ENCODE measurements around the gene IL12A.

IL12A gene

DNA sequence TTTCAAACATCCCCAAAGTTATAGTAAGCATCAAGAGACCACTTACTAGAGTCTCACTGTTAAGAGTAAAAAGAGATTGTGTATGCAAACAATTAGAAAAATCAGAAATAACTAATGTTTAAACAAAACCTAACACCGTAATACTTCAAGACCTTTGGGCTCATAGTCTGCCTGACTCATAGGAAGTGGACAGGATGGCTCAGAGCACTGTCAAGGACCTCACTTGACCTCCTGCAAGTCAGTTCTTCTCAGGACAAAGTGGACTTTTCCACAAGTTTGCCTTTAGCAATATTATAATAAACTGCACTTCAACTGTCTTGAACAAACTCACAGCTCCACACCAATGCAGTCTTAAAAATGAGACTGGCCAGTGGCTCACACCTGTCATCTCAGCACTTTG is 34.8 kb downstream of the IL12A start:
- no peak overlapping the region for H3K4me3 ChIP-seq (ENCODE audit: low read depth, low read length)
- no peak for DNase-seq (ENCODE audit: low read depth)
- TF ChIP-seq, protein P1, sequence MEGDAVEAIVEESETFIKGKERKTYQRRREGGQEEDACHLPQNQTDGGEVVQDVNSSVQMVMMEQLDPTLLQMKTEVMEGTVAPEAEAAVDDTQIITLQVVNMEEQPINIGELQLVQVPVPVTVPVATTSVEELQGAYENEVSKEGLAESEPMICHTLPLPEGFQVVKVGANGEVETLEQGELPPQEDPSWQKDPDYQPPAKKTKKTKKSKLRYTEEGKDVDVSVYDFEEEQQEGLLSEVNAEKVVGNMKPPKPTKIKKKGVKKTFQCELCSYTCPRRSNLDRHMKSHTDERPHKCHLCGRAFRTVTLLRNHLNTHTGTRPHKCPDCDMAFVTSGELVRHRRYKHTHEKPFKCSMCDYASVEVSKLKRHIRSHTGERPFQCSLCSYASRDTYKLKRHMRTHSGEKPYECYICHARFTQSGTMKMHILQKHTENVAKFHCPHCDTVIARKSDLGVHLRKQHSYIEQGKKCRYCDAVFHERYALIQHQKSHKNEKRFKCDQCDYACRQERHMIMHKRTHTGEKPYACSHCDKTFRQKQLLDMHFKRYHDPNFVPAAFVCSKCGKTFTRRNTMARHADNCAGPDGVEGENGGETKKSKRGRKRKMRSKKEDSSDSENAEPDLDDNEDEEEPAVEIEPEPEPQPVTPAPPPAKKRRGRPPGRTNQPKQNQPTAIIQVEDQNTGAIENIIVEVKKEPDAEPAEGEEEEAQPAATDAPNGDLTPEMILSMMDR (IDR thresholded peaks at IDR 0.05; ENCODE audit: insufficient read depth, low read depth, low read length, missing control alignments), result no peak

DNA sequence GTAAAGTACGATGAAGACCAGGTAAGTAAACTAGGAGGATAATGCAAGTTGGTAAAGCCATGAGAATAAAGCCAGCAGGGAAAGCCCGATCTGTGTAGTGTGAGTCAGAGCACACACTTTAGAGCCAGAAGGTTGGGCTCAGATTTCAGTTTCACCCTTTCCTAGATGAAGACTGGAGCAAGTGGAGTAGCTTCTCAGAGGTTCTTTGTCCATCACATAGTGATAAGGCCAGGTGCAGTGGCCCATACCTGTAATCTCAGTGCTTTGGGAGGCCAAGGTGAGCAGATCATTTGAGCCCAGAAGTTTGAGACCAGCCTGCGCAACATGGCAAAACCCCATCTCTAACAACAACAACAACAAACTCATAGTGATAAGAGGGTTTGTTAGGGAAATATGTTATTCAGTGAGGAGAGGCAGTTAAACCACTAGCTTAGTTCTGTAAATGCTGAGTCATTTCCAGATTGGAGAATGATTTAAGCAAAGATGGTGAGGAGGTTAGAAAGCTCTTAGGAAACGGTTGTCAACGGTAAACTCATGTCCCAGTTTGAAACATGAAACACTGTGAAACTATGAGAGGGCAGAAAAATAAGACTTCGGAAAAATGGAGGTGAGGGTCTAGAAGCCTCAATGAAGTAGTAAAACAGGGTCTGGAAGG is 39.0 kb downstream of the IL12A start:
- peak; percentile 87 for DNase-seq (ENCODE audit: low read depth)
- TF ChIP-seq, protein P1 (IDR thresholded peaks at IDR 0.05; ENCODE audit: insufficient read depth, low read depth, low read length, missing control alignments), result no peak
- H3K4me3 ChIP-seq (ENCODE audit: low read depth, low read length), result no peak overlapping the region; the same call in 1 of the 2 replicates

DNA sequence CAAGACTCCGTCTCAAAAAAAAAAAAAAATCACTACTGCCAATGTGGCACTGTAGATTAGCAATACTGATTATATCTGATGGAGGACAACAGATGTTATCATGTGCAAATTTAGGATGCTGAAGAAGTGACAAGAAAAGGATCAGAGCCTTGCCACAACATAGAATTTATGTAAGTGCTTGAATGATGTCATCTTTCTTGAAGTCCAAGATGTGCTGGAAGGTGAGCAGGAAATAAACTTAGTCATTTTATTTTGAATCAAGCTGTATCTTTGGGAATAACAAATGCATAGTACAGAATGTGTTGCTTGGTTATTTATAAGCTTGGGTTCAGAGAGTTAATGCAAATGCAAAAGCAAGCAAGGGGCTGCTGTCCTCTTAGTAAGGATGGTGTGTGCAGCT is 47.1 kb downstream of the IL12A start:
- no peak overlapping the region for H3K4me3 ChIP-seq (ENCODE audit: low read depth, low read length)
- no peak for DNase-seq (ENCODE audit: low read depth)
- TF ChIP-seq, protein P1 (IDR thresholded peaks at IDR 0.05; ENCODE audit: insufficient read depth, low read depth, low read length, missing control alignments), result no peak

DNA sequence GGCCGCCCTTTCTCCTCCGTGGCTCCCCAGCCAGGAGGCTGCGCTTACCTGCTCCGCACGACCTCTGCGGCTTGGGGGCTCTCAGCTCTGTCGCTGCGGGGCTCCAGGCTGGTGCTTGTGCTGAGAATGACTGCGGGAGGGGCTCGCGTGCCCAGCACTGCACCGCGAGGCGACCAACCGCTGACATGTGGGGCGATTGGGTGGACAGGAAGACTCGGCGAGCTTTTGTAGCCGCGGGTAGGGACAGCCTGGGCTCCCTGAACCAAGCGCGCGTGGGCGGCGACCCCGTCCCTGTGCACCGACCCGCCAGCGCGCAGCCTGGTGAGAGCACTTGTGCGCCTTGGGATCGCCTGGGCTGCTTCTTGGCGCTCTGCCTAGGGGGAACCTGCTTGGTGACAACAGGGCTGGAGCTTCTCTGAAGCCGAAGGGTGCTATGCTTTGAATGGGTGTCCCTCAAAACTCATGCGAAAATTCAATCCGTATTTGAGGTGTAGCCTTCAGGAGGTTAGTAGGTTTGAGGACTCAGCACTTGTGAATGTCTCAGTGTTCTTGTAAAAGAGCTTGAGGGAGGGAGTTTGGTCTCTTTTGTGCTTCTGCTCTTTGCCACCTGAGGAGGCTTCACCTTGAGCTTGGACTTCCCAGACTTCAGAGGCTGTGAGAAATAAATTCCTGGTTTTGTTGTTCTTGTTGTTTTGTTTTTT is 50.4 kb downstream of the IL12A start:
- no peak for DNase-seq (ENCODE audit: low read depth)
- H3K4me3 ChIP-seq (ENCODE audit: low read depth, low read length), result peak overlapping the region; percentile 7; the same call in 1 of the 2 replicates
- TF ChIP-seq, protein P1 (IDR thresholded peaks at IDR 0.05; ENCODE audit: insufficient read depth, low read depth, low read length, missing control alignments), result no peak

DNA sequence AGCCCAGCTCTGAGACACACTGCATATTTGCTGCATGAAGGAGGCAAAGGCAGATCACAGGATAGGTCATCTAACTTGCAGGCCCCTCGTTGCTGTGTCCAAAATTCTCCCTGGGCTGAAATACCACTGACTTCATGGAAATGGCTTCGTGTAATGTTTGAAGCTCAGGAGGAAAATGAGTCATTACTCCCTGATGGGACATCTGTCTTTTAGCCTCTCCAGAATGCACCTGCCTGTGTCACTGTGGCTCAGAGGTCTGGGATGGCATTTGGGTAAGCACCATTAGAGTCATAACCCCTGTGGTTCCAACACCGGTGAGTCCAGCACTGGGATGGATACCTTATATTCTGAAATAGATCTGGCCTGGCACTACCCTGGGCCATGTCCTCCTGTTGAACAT is 51.5 kb downstream of the IL12A start:
- H3K4me3 ChIP-seq (ENCODE audit: low read depth, low read length), result no peak overlapping the region
- DNase-seq (ENCODE audit: low read depth), result no peak
- TF ChIP-seq, protein P1 (IDR thresholded peaks at IDR 0.05; ENCODE audit: insufficient read depth, low read depth, low read length, missing control alignments), result no peak

DNA sequence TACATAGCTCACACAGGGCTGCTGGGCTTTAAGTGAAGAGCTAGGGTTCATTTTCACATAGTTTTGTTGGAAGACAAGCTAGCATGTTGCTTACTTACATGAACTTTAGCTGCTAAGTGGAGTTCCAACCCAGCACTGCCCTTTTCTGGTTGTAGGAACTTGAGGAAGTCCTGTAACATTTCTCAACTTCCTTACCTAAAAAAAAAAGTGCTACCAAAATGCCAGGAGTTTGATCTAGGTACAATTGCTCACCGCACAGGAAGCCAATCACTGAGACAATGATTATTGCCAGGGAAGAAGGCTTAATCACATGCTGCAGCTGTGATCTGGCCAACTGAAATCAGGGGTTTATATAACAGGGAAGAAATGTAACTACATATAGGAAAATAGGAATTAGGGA is 52.8 kb downstream of the IL12A start:
- no peak overlapping the region for H3K4me3 ChIP-seq (ENCODE audit: low read depth, low read length)
- TF ChIP-seq, protein P1 (IDR thresholded peaks at IDR 0.05; ENCODE audit: insufficient read depth, low read depth, low read length, missing control alignments), result no peak
- DNase-seq (ENCODE audit: low read depth), result no peak

All from GM12865 (cell line).